SU-DHL-6 (cell line): ENCODE results near the gene COG6.

ENCODE experiments used
- H2AFZ ChIP-seq: fragments of 200-600 bp; sonication (generic); 2 replicates; pipeline ENCODE4 v1.6.1; 2014; ENCODE audit warnings: low read depth, mild to moderate bottlenecking, moderate library complexity, mixed read lengths, antibody characterized with exemption, low read length; ENCODE audit not compliant: severe bottlenecking
- H3F3A ChIP-seq: fragments of 200-600 bp; shearing (Covaris generic); 2 replicates; pipeline ENCODE4 v1.6.0; 2016; ENCODE audit warnings: antibody characterized with exemption, mild to moderate bottlenecking; ENCODE audit not compliant: insufficient read depth
- H3K27ac ChIP-seq: fragments of 200-600 bp; sonication (generic); 2 replicates; pipeline ENCODE4 v1.5.1; 2016; ENCODE audit warnings: low read depth, mild to moderate bottlenecking, low read length, moderate library complexity, mixed read lengths
- H3K27me3 ChIP-seq: fragments of 200-600 bp; sonication (generic), shearing (Covaris generic); 2 replicates; pipeline ENCODE4 v1.6.0; 2014; ENCODE audit warnings: mild to moderate bottlenecking, low read length
- H3K36me3 ChIP-seq: fragments of 200-600 bp; sonication (generic); 2 replicates; pipeline ENCODE4 v1.6.1; 2014; ENCODE audit warnings: mild to moderate bottlenecking, low read length, mixed read lengths
- H3K4me2 ChIP-seq: fragments of 300-600, 200-600 bp; shearing (Covaris generic), sonication (generic); 2 replicates; pipeline ENCODE4 v1.6.0; 2014; ENCODE audit warnings: low read length, low read depth, mild to moderate bottlenecking; ENCODE audit not compliant: poor library complexity, severe bottlenecking
- H3K4me3 ChIP-seq: fragments of 200-600 bp; sonication (generic); 2 replicates; pipeline ENCODE4 v1.5.1; 2014; ENCODE audit warnings: antibody characterized with exemption, low read length, mild to moderate bottlenecking, mixed read lengths; ENCODE audit not compliant: insufficient read depth, poor library complexity, severe bottlenecking
- H3K79me2 ChIP-seq: fragments of 200-600 bp; sonication (generic); 2 replicates; pipeline ENCODE4 v1.6.1; 2014; ENCODE audit warnings: mild to moderate bottlenecking, low read length, moderate library complexity; ENCODE audit not compliant: insufficient read depth
- H3K9ac ChIP-seq: fragments of 200-600 bp; sonication (generic); 2 replicates; pipeline ENCODE4 v1.7.0; 2014; ENCODE audit warnings: mild to moderate bottlenecking, low read length
- H3K9me2 ChIP-seq: fragments of 200-600 bp; sonication (generic); replicated peaks from 2 replicates; pipeline ENCODE4 v1.6.1; 2014; ENCODE audit warnings: low read length; ENCODE audit not compliant: insufficient read depth
- H3K9me3 ChIP-seq: fragments of 200-600 bp; sonication (generic); 2 replicates; pipeline ENCODE4 v1.6.1; 2014; ENCODE audit warnings: low read length, mixed read lengths; ENCODE audit not compliant: insufficient read depth
- H4K20me1 ChIP-seq: fragments of 200-600 bp; sonication (generic); 2 replicates; pipeline ENCODE4 v1.6.1; 2014; ENCODE audit warnings: low read depth, mild to moderate bottlenecking, antibody characterized with exemption, low read length, moderate library complexity, mixed read lengths
- CTCF ChIP-seq: fragments of 200-600 bp; sonication (generic); IDR thresholded peaks from one replicate; pipeline ENCODE4 v1.5.1; 2017; ENCODE audit warnings: antibody characterized with exemption, mild to moderate bottlenecking, low read length, moderate library complexity; ENCODE audit not compliant: insufficient read depth, poor library complexity, severe bottlenecking
- EZH2phosphoT487 ChIP-seq: fragments of 200-600 bp; sonication (generic), shearing (Covaris generic); conservative IDR thresholded peaks from 2 replicates; pipeline ENCODE4 v1.6.1; 2018; ENCODE audit warnings: mild to moderate bottlenecking, antibody characterized with exemption, low read length, moderate library complexity, mixed read lengths

Gene COG6

GRCh38 chr13:39783051-39783450 is 127.6 kb downstream of the COG6 start:
- TF ChIP-seq CTCF (no peak), EZH2phosphoT487 (no peak)

GRCh38 chr13:39784347-39784746 is 128.9 kb downstream of the COG6 start:
- Histone ChIP-seq H3K4me2 (no peak overlapping the region), H3K4me3 (no peak overlapping the region), H3K27me3 (no peaks in the 10 kb centered on the region), H3K9ac (no peak overlapping the region), H3K9me3 (no peaks in the 10 kb centered on the region), H3K36me3 (no peaks in the 10 kb centered on the region), H3F3A (no peaks in the 10 kb centered on the region), H3K79me2 (no peaks in the 10 kb centered on the region), H3K27ac (no peak overlapping the region), H3K9me2 (no peaks in the 10 kb centered on the region), H4K20me1 (no peaks in the 10 kb centered on the region), H2AFZ (no peak overlapping the region)
- TF ChIP-seq CTCF (no peak), EZH2phosphoT487 (no peak)

More at GRCh38 chr13:39783051-39783450, 127.6 kb downstream of the COG6 start:
- Histone ChIP-seq H3K27ac (no peak overlapping the region), H3K4me2 (no peak overlapping the region), H4K20me1 (no peaks in the 10 kb centered on the region), H3F3A (no peaks in the 10 kb centered on the region), H3K36me3 (no peaks in the 10 kb centered on the region), H3K9me2 (no peaks in the 10 kb centered on the region), H3K27me3 (no peaks in the 10 kb centered on the region), H3K4me3 (no peak overlapping the region), H2AFZ (no peak overlapping the region), H3K9ac (no peak overlapping the region), H3K9me3 (no peaks in the 10 kb centered on the region), H3K79me2 (no peaks in the 10 kb centered on the region)

- no peaks in the 10 kb centered on the region for H3F3A ChIP-seq
- H2AFZ ChIP-seq, result no peak overlapping the region
- no peak overlapping the region for H3K27ac ChIP-seq
- no peaks in the 10 kb centered on the region for H3K36me3 ChIP-seq
- no peak overlapping the region for H3K4me3 ChIP-seq
- H3K79me2 ChIP-seq, result no peaks in the 10 kb centered on the region
- H3K9me3 ChIP-seq, result no peaks in the 10 kb centered on the region
- H3K27me3 ChIP-seq, result no peaks in the 10 kb centered on the region
- H3K9ac ChIP-seq, result no peak overlapping the region
- TF ChIP-seq CTCF (no peak), EZH2phosphoT487 (no peak)
- no peaks in the 10 kb centered on the region for H3K9me2 ChIP-seq
- no peaks in the 10 kb centered on the region for H4K20me1 ChIP-seq
- no peak overlapping the region for H3K4me2 ChIP-seq
Measured at GRCh38 chr13:39786091-39786490, 130.6 kb downstream of the COG6 start.

GRCh38 chr13:39787086-39787487 is 131.6 kb downstream of the COG6 start:
- H3F3A ChIP-seq, result no peaks in the 10 kb centered on the region

More at GRCh38 chr13:39787086-39787487, 131.6 kb downstream of the COG6 start:
- Histone ChIP-seq H3K4me2 (no peak overlapping the region), H3K27me3 (no peaks in the 10 kb centered on the region), H3K27ac (no peak overlapping the region), H4K20me1 (no peaks in the 10 kb centered on the region), H3K36me3 (no peaks in the 10 kb centered on the region), H2AFZ (no peak overlapping the region), H3K79me2 (no peaks in the 10 kb centered on the region), H3K9me3 (no peaks in the 10 kb centered on the region), H3K9me2 (no peaks in the 10 kb centered on the region), H3K4me3 (no peak overlapping the region), H3K9ac (no peak overlapping the region)
- TF ChIP-seq EZH2phosphoT487 (no peak), CTCF (no peak)
